ENCODE results near the gene DNM1. TPM values are rescaled to one million over a fixed set of nuclear protein-coding genes. Genes with fewer than 3 reads are reported as not detected.

The DNM1 gene
- total RNA-seq, 1 experiment from 2014 or later: 3.9 TPM

- H3K4me3 ChIP-seq (ENCODE audit: low read depth, low read length): peak overlapping the region; percentile 58
- H3K36me3 ChIP-seq (ENCODE audit: control insufficient read depth, insufficient read depth, low read length): no peaks in the 10 kb centered on the region
- no peak for TF ChIP-seq CTCF (IDR thresholded peaks at IDR 0.05; ENCODE audit: insufficient read depth in 1 of 2, low read depth in 1 of 2, low read length in 1 of 2, severe bottlenecking in 1 of 2, unreplicated experiment in 1 of 2)
- peaks cover 8% of the 10 kb centered on the region; the same call in 1 of the 2 replicates for H3K4me1 ChIP-seq
- BruUV-seq (replicated peaks): no TSS peak
- ChIA-PET CTCF (interaction anchor here (0.5 to 1.1 kb wide), 9 partner anchors 10 to 398 kb away, joined by 3 to 4 read pairs (median 3); no protein-coding TSS in a partner anchor), POLR2A (interaction anchor here (1.4 to 1.6 kb wide), 2 partner anchors 30 to 32 kb away, joined by 5 read pairs; no protein-coding TSS in a partner anchor)
- Mint-ChIP-seq H3K27ac (ENCODE audit: unreplicated experiment) (no peak overlapping the region), H3K4me3 (ENCODE audit: unreplicated experiment) (peak overlapping the region; percentile 81), H3K9me3 (ENCODE audit: unreplicated experiment) (no peaks in the 10 kb centered on the region), H3K27me3 (ENCODE audit: insufficient read depth, unreplicated experiment) (no peaks in the 10 kb centered on the region), H3K36me3 (ENCODE audit: insufficient read depth, unreplicated experiment) (peaks cover 28% of the 10 kb centered on the region), H3K4me1 (ENCODE audit: low read depth, unreplicated experiment) (no peaks in the 10 kb centered on the region)
- H3K9me3 ChIP-seq: no peaks in the 10 kb centered on the region
- peak in 1 of 2 experiments; percentile 27 for DNase-seq
- intact Hi-C loops (cut with micrococcal nuclease; ENCODE audit: unreplicated experiment): loop anchor here (2.0 kb wide), 1 partner anchor 32 kb away; no protein-coding TSS in a partner anchor
- H3K27me3 ChIP-seq (replicated peaks; ENCODE audit: control insufficient read depth, insufficient read depth, low read length): no peaks in the 10 kb centered on the region
These were observed 42.6 kb upstream of the DNM1 start for GRCh38 chr9:128160603-128160987.

- TF ChIP-seq CTCF (IDR thresholded peaks at IDR 0.05; ENCODE audit: insufficient read depth in 1 of 2, low read depth in 1 of 2, low read length in 1 of 2, severe bottlenecking in 1 of 2, unreplicated experiment in 1 of 2): no peak
- Mint-ChIP-seq H3K4me3 (ENCODE audit: unreplicated experiment) (peak overlapping the region; percentile 81), H3K27ac (ENCODE audit: unreplicated experiment) (no peak overlapping the region), H3K9me3 (ENCODE audit: unreplicated experiment) (no peaks in the 10 kb centered on the region), H3K36me3 (ENCODE audit: insufficient read depth, unreplicated experiment) (peaks cover 36% of the 10 kb centered on the region), H3K4me1 (ENCODE audit: low read depth, unreplicated experiment) (no peaks in the 10 kb centered on the region), H3K27me3 (ENCODE audit: insufficient read depth, unreplicated experiment) (no peaks in the 10 kb centered on the region)
- Histone ChIP-seq H3K36me3 (ENCODE audit: control insufficient read depth, insufficient read depth, low read length) (no peaks in the 10 kb centered on the region), H3K4me1 (peaks cover 8% of the 10 kb centered on the region; the same call in 1 of the 2 replicates), H3K9me3 (no peaks in the 10 kb centered on the region), H3K27me3 (replicated peaks; ENCODE audit: control insufficient read depth, insufficient read depth, low read length) (no peaks in the 10 kb centered on the region), H3K4me3 (ENCODE audit: low read depth, low read length) (peak overlapping the region; percentile 58; the same call in 1 of the 2 replicates)
- DNase-seq: no peak
- CTCF ChIA-PET: no interaction called here
- no TSS peak for BruUV-seq (replicated peaks)
- POLR2A ChIA-PET: interaction anchor here (1.6 kb wide), 1 partner anchor 29 kb away, joined by 5 read pairs; no protein-coding TSS in a partner anchor
- intact Hi-C loops (cut with micrococcal nuclease; ENCODE audit: unreplicated experiment): loop anchor here (2.0 kb wide), 1 partner anchor 33 kb away; no protein-coding TSS in a partner anchor
These were observed 41.8 kb upstream of the DNM1 start for GRCh38 chr9:128161215-128161902.

GRCh38 chr9:128162215-128163026, 40.8 kb upstream of the DNM1 start:
- no peaks in the 10 kb centered on the region; the same call in none of the 2 replicates for H3K36me3 ChIP-seq (ENCODE audit: control insufficient read depth, insufficient read depth, low read length)
- peak overlapping the region; percentile 2 for H3K4me3 Mint-ChIP-seq (ENCODE audit: unreplicated experiment)

More at GRCh38 chr9:128162215-128163026, 40.8 kb upstream of the DNM1 start:
- intact Hi-C loops (cut with micrococcal nuclease; ENCODE audit: unreplicated experiment): no loop called here
- Histone ChIP-seq H3K4me3 (ENCODE audit: low read depth, low read length) (no peak overlapping the region), H3K4me1 (peaks cover 8% of the 10 kb centered on the region; the same call in 1 of the 2 replicates), H3K27me3 (replicated peaks; ENCODE audit: control insufficient read depth, insufficient read depth, low read length) (no peaks in the 10 kb centered on the region), H3K9me3 (no peaks in the 10 kb centered on the region)
- no peak for DNase-seq
- H3K27me3 Mint-ChIP-seq (ENCODE audit: insufficient read depth, unreplicated experiment): no peaks in the 10 kb centered on the region
- H3K36me3 Mint-ChIP-seq (ENCODE audit: insufficient read depth, unreplicated experiment): peaks cover 47% of the 10 kb centered on the region
- POLR2A ChIA-PET: no interaction called here
- BruUV-seq (replicated peaks): no TSS peak
- H3K9me3 Mint-ChIP-seq (ENCODE audit: unreplicated experiment): no peaks in the 10 kb centered on the region
- no peaks in the 10 kb centered on the region for H3K4me1 Mint-ChIP-seq (ENCODE audit: low read depth, unreplicated experiment)
- peak overlapping the region; percentile 35 for H3K27ac Mint-ChIP-seq (ENCODE audit: unreplicated experiment)
- CTCF ChIA-PET: no interaction called here
- no peak for TF ChIP-seq CTCF (IDR thresholded peaks at IDR 0.05; ENCODE audit: insufficient read depth in 1 of 2, low read depth in 1 of 2, low read length in 1 of 2, severe bottlenecking in 1 of 2, unreplicated experiment in 1 of 2)

All from Caco-2 (cell line).